K562 (cell line): Measurements from ENCODE around the gene RO60. TPM values are rescaled to one million over a fixed set of nuclear protein-coding genes. Genes with fewer than 3 reads are reported as not detected.

Source experiments
- ARNT ChIP-seq, 2 experiments: fragments of 450-650 bp; IDR thresholded peaks; 2 replicates each; pipeline ENCODE4 v1.6.1; 2016; ENCODE audit warnings: mild to moderate bottlenecking in 1 of 2
- DMBX1 ChIP-seq: fragments of 250-450 bp; sonication (Bioruptor Pico); IDR thresholded peaks from 2 replicates; pipeline ENCODE4 v1.8.0; 2022; ENCODE audit warnings: inconsistent platforms, mild to moderate bottlenecking, moderate library complexity, borderline replicate concordance
- FOSL1 ChIP-seq: fragments of 200-800 bp; sonication (Bioruptor generic); conservative IDR thresholded peaks from 2 replicates; pipeline ENCODE4 v1.6.1; 2016; ENCODE audit warnings: missing genetic modification characterization, missing compliant biosample characterization
- MYNN ChIP-seq, 2 experiments: sonication (generic); formaldehyde crosslinking in 1 of 2; IDR thresholded peaks; 2 replicates each; pipeline versions ENCODE4 v1.5.0 to v1.6.1; 2016 to 2020; ENCODE audit warnings: antibody characterized with exemption in 1 of 2, missing genetic modification reagents in 1 of 2
- RNF2 ChIP-seq: sonication (generic); IDR thresholded peaks from 2 replicates; pipeline ENCODE4 v1.6.1; 2016
- SP1 ChIP-seq: sonication (generic); formaldehyde crosslinking; IDR thresholded peaks from 2 replicates; pipeline ENCODE4 v1.8.1; 2022; ENCODE audit warnings: mild to moderate bottlenecking, missing genetic modification reagents
- TSC22D4 ChIP-seq: fragments of 450-650 bp; IDR thresholded peaks from 2 replicates; pipeline ENCODE4 v1.6.1; 2016; ENCODE audit warnings: missing genetic modification characterization, missing biosample characterization, control low read depth
- YY1 ChIP-seq, 3 experiments: IDR thresholded peaks; 2 replicates each; pipeline ENCODE4 v1.6.1; 2011; ENCODE audit warnings: low read length in 2 of 3, mild to moderate bottlenecking in 2 of 3, moderate library complexity in 2 of 3, borderline replicate concordance in 1 of 3, control low read depth in 1 of 3, low read depth in 1 of 3; ENCODE audit not compliant: insufficient read depth in 3 of 3, insufficient replicate concordance in 2 of 3, control insufficient read depth in 1 of 3, insufficient read length in 1 of 3; ENCODE audit errors: extremely low read depth in 1 of 3
- ZNF644 ChIP-seq: fragments of 200-800 bp; sonication (Bioruptor generic); IDR thresholded peaks from 2 replicates; pipeline ENCODE4 v1.6.1; 2016; ENCODE audit warnings: low read depth, missing genetic modification characterization, missing compliant biosample characterization
- polyA plus RNA-seq, 8 experiments: library from polyadenylated mRNA; depleted of rRNA in 4 of 8; stranded (reverse) in 5 of 8; unstranded in 3 of 8; fragments of >200 nt; fragmentation: Nextera tagmentation in 2 of 8; fragmentation: Illumina TruSeq in 1 of 8; extraction: Ambion mirVana in 2 of 8; extraction: Trizol in 1 of 8; gene quantifications; 2 replicates each; pipeline versions ENCODE4 v1.2.1 to v1.2.3, GENCODE V29; 2011 to 2014; ENCODE audit warnings: inconsistent platforms in 1 of 8, missing spikeins in 1 of 8
- total RNA-seq, 7 experiments: library from RNA; depleted of rRNA in 6 of 7; stranded (reverse); fragments of >200 nt in 6 of 7; fragmentation: Illumina TruSeq in 2 of 7; extraction: Trizol in 2 of 7; gene quantifications; 2 replicates each; pipeline versions ENCODE4 v1.2.1 to v1.2.3, GENCODE V29; 2011 to 2021; ENCODE audit warnings: low replicate concordance in 1 of 7
- TF ChIP-seq, protein P1 (sequence below): IDR thresholded peaks from 3 replicates; pipeline ENCODE4 v1.6.1; 2011; ENCODE audit warnings: borderline replicate concordance, mild to moderate bottlenecking, moderate library complexity; ENCODE audit not compliant: insufficient read length; ENCODE audit errors: extremely low read depth
- TF ChIP-seq, protein P2 (sequence below), 2 experiments: fragments of 450-650 bp in 1 of 2; sonication (generic) in 1 of 2; formaldehyde crosslinking in 1 of 2; IDR thresholded peaks in 1 of 2; conservative IDR thresholded peaks in 1 of 2; 2 replicates each; pipeline versions ENCODE4 v1.6.1 to v1.8.1; 2016 to 2023; ENCODE audit warnings: mild to moderate bottlenecking in 2 of 2, moderate library complexity in 2 of 2, inconsistent platforms in 1 of 2, missing genetic modification reagents in 1 of 2
- TF ChIP-seq, protein P3 (sequence below): fragments of 450-650 bp; formaldehyde crosslinking; IDR thresholded peaks from 2 replicates; pipeline ENCODE4 v1.4.0; 2022; ENCODE audit warnings: missing genetic modification characterization
- TF ChIP-seq, protein P4 (sequence below): fragments of 250-450 bp; sonication (Bioruptor Pico); IDR thresholded peaks from 2 replicates; pipeline ENCODE4 v1.5.0; 2021
- TF ChIP-seq, protein P5 (sequence below), 2 experiments: fragments of 450-650 bp; IDR thresholded peaks; 2 replicates each; pipeline ENCODE4 v1.6.1; 2018; ENCODE audit warnings: mild to moderate bottlenecking in 2 of 2, low read depth in 1 of 2; ENCODE audit not compliant: partially characterized antibody in 2 of 2

The RO60 gene
- total and polyA plus RNA-seq, 9 of the 15 experiments (the other 6 are each of a cell fraction or from before 2014, with no cell fraction given), result 24.9 to 187 (median 101) TPM

DNA sequence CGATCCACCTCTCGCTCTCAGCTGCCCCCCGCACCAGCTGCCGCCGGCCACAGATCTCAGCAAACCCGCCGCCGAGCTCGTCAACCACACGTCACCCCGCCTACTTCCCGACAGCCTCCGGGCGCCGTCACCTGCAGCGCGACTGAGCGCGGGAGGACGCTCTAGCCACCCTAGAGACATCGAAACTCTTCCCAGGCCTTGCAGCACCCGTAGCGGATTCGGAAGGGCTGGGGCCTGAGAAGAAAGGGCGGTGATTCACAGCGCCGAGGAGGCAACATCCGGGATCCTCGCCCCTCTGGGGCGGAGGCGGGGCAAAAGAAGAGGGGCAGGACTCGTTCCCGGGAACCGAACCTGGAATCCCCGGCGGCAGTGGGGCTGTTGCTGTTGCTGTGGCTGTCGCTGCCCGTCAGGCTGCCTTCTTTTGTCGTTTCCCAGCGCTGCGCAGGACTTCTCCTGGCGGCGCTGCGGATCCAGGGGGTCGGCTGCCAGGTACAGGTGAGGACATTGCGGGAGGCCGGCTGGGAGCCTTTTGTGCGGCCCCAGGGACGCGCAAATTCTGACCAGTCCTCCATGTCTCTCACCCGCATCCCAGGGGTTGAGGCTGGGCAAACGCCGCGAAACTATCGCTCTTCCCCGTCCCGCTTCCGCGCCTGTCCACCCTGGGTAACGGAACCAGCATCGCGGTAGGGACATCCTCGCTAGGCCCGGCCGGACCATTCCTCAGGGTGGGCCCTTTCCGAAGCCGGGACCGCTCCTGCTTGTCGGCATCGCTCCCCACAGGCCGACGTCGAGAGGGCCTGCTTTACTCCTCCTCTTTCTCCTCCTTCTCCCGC, at the start of gene RO60, which contains the start of gene UCHL5 (continued):
- TF ChIP-seq, protein P1, sequence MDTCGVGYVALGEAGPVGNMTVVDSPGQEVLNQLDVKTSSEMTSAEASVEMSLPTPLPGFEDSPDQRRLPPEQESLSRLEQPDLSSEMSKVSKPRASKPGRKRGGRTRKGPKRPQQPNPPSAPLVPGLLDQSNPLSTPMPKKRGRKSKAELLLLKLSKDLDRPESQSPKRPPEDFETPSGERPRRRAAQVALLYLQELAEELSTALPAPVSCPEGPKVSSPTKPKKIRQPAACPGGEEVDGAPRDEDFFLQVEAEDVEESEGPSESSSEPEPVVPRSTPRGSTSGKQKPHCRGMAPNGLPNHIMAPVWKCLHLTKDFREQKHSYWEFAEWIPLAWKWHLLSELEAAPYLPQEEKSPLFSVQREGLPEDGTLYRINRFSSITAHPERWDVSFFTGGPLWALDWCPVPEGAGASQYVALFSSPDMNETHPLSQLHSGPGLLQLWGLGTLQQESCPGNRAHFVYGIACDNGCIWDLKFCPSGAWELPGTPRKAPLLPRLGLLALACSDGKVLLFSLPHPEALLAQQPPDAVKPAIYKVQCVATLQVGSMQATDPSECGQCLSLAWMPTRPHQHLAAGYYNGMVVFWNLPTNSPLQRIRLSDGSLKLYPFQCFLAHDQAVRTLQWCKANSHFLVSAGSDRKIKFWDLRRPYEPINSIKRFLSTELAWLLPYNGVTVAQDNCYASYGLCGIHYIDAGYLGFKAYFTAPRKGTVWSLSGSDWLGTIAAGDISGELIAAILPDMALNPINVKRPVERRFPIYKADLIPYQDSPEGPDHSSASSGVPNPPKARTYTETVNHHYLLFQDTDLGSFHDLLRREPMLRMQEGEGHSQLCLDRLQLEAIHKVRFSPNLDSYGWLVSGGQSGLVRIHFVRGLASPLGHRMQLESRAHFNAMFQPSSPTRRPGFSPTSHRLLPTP, result peak; percentile 41
- TF ChIP-seq ZNF644 (tag), result no peak
- TF ChIP-seq FOSL1 (tag), result peak; percentile 86
- TF ChIP-seq SP1 (CRISPR knock-in tag), result peak; percentile 95
- TF ChIP-seq YY1 (IDR thresholded peaks at IDR 0.05; ENCODE audit: borderline replicate concordance in 1 of 3, control insufficient read depth in 1 of 3, extremely low read depth in 1 of 3, insufficient read depth in 3 of 3, insufficient read length in 1 of 3, insufficient replicate concordance in 2 of 3, low read depth in 1 of 3, low read length in 2 of 3), result peak in 2 of 3 experiments; percentile 82 to 88
- TF ChIP-seq MYNN (IDR thresholded peaks at IDR 0.05), result peak; percentile 90; the same call in 1 of the 2 replicates
- no peak for TF ChIP-seq MYNN (CRISPR knock-in tag; IDR thresholded peaks at IDR 0.05)
- TF ChIP-seq, protein P2, sequence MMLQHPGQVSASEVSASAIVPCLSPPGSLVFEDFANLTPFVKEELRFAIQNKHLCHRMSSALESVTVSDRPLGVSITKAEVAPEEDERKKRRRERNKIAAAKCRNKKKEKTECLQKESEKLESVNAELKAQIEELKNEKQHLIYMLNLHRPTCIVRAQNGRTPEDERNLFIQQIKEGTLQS (IDR thresholded peaks at IDR 0.05), result peak; percentile 81
- TF ChIP-seq, protein P2 (CRISPR knock-in tag; conservative IDR thresholded peaks at IDR 0.05), result no peak; the same call in 1 of the 2 replicates
- TF ChIP-seq, protein P3, sequence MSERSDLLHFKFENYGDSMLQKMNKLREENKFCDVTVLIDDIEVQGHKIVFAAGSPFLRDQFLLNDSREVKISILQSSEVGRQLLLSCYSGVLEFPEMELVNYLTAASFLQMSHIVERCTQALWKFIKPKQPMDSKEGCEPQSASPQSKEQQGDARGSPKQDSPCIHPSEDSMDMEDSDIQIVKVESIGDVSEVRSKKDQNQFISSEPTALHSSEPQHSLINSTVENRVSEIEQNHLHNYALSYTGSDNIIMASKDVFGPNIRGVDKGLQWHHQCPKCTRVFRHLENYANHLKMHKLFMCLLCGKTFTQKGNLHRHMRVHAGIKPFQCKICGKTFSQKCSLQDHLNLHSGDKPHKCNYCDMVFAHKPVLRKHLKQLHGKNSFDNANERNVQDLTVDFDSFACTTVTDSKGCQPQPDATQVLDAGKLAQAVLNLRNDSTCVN (CRISPR knock-in tag), result 0 out of 2 replicates have a peak, but pooled peaks have one; percentile 30
- peak; percentile 96 for TF ChIP-seq RNF2
- TF ChIP-seq, protein P4, sequence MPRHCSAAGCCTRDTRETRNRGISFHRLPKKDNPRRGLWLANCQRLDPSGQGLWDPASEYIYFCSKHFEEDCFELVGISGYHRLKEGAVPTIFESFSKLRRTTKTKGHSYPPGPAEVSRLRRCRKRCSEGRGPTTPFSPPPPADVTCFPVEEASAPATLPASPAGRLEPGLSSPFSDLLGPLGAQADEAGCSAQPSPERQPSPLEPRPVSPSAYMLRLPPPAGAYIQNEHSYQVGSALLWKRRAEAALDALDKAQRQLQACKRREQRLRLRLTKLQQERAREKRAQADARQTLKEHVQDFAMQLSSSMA (CRISPR knock-in tag), result 0 out of 2 replicates have a peak, but pooled peaks have one; percentile 18
- no peak; a peak in 1 of 4 replicates for TF ChIP-seq ARNT (IDR thresholded peaks at IDR 0.05)
- TF ChIP-seq, protein P5, sequence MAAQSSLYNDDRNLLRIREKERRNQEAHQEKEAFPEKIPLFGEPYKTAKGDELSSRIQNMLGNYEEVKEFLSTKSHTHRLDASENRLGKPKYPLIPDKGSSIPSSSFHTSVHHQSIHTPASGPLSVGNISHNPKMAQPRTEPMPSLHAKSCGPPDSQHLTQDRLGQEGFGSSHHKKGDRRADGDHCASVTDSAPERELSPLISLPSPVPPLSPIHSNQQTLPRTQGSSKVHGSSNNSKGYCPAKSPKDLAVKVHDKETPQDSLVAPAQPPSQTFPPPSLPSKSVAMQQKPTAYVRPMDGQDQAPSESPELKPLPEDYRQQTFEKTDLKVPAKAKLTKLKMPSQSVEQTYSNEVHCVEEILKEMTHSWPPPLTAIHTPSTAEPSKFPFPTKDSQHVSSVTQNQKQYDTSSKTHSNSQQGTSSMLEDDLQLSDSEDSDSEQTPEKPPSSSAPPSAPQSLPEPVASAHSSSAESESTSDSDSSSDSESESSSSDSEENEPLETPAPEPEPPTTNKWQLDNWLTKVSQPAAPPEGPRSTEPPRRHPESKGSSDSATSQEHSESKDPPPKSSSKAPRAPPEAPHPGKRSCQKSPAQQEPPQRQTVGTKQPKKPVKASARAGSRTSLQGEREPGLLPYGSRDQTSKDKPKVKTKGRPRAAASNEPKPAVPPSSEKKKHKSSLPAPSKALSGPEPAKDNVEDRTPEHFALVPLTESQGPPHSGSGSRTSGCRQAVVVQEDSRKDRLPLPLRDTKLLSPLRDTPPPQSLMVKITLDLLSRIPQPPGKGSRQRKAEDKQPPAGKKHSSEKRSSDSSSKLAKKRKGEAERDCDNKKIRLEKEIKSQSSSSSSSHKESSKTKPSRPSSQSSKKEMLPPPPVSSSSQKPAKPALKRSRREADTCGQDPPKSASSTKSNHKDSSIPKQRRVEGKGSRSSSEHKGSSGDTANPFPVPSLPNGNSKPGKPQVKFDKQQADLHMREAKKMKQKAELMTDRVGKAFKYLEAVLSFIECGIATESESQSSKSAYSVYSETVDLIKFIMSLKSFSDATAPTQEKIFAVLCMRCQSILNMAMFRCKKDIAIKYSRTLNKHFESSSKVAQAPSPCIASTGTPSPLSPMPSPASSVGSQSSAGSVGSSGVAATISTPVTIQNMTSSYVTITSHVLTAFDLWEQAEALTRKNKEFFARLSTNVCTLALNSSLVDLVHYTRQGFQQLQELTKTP (IDR thresholded peaks at IDR 0.05; ENCODE audit: low read depth in 1 of 2, partially characterized antibody in 2 of 2), result peak in 1 of 2 experiments; percentile 83
- no peak for TF ChIP-seq TSC22D4 (tag)
- peak; percentile 13 for TF ChIP-seq DMBX1 (CRISPR knock-in tag)
